ENCODE data around the gene GSTM1. TPM values are rescaled to one million over a fixed set of nuclear protein-coding genes. Genes with fewer than 3 reads are reported as not detected.

GSTM1 gene
- total and polyA plus RNA-seq, 2 of the 8 experiments (the other 6 are each of a cell fraction or from before 2014, with no cell fraction given) = 16.7 to 42.5 TPM

DNA sequence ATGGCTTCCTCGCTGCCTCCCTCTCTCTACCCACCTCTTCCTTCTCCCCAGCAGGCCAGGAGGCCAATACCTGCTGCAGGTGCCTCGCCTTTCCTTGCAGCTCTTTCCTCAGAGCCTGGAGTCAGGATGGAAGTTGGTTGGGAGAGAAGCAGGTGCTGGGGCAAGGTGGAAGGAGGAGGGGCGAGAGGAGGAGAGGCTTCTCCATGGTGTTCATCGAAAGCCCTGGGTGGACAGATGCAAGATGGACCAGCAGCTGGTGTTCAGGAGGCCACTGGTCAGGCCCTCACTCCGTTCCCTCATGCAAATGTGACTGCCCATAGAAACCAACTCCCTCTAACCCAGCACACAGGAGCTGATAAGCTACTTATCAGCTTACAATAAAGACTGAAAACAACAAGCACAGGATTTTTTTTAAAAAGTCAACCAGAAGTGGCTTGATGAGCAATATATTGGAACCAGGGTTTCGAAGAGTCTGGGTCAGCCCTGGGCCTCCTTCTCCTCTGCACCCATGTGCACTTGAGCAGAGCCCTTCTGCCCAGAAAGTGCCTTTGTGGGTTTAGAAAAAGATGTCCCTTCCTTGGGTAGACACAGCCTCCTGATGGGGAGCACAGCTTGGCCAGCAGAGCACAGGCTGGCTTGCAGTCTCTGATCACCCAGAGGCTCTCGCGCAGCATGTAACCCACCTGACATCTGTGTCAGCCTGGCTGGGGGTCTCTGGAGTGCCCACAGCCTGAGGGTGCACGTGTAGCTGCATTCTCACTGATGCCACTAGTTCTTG, 48.4 kb upstream of the GSTM1 start (continued):
- TF ChIP-seq NRF1 (IDR thresholded peaks at IDR 0.05; ENCODE audit: low read depth, low read length) (no peak), EGR1 (IDR thresholded peaks at IDR 0.05; ENCODE audit: borderline replicate concordance, low read depth, low read length) (no peak), BRCA1 (IDR thresholded peaks at IDR 0.05; ENCODE audit: low read depth, low read length) (no peak), POLR2AphosphoS5 (IDR thresholded peaks at IDR 0.05; ENCODE audit: low read depth, low read length) (no peak), PHF8 (conservative IDR thresholded peaks at IDR 0.05; ENCODE audit: low read depth, low read length) (no peak), KDM5A (IDR thresholded peaks at IDR 0.05; ENCODE audit: low read length) (no peak), MAFK (IDR thresholded peaks at IDR 0.05; ENCODE audit: low read depth, low read length) (no peak), RNF2 (IDR thresholded peaks at IDR 0.05; ENCODE audit: borderline replicate concordance, low read depth, low read length, missing control alignments, poor library complexity, severe bottlenecking) (no peak)
